GM12872 (cell line): ENCODE measurements around the gene NLRP3.

ENCODE experiments used
- CTCF ChIP-seq: IDR thresholded peaks from 3 replicates; pipeline ENCODE4 v1.5.1; 2011; ENCODE audit warnings: low read depth, mild to moderate bottlenecking, low read length, moderate library complexity; ENCODE audit not compliant: insufficient read depth

The NLRP3 gene

GRCh38 chr1:247387096-247387495 is 28.9 kb upstream of the NLRP3 start:
- TF ChIP-seq CTCF: no peak

- no peak for TF ChIP-seq CTCF
Measured at GRCh38 chr1:247387565-247387964, 28.4 kb upstream of the NLRP3 start.

GRCh38 chr1:247390116-247390791 is 25.7 kb upstream of the NLRP3 start:
- peak; percentile 89 for TF ChIP-seq CTCF

GRCh38 chr1:247390996-247391395 is 25.0 kb upstream of the NLRP3 start:
- no peak for TF ChIP-seq CTCF

GRCh38 chr1:247392088-247392487 is 23.9 kb upstream of the NLRP3 start:
- TF ChIP-seq CTCF: no peak

GRCh38 chr1:247400685-247401084 is 15.3 kb upstream of the NLRP3 start:
- TF ChIP-seq CTCF: no peak

GRCh38 chr1:247401310-247402119 is 14.5 kb upstream of the NLRP3 start:
- TF ChIP-seq CTCF: no peak
